T-helper 22 cell (primary cell): ENCODE measurements around the gene LCMT2.

Experiments used
- DNase-seq: peaks from one replicate; pipeline ENCODE4 v3.0.0-alpha.2; 2020; ENCODE audit warnings: low read depth

Gene LCMT2

GRCh38 chr15:43275740-43276562 lies 54.4 kb downstream of the LCMT2 start:
- DNase-seq, result no peak

GRCh38 chr15:43274136-43274535 lies 56.2 kb downstream of the LCMT2 start:
- no peak for DNase-seq
